Endothelial cell of umbilical vein (primary cell): ENCODE measurements around the gene HNRNPDL. TPM values are rescaled to one million over a fixed set of nuclear protein-coding genes. Genes with fewer than 3 reads are reported as not detected.

Source experiments
- BruUV-seq: library from RNA; stranded (reverse); fragments of 400-500 nt; replicated peaks from 2 replicates; lab custom pipeline; 2021; lab: Mats Ljungman, UMichigan
- CTCF ChIA-PET: fragments of 300-600, 350-600 bp; sonication (Branson Sonifier 250); formaldehyde crosslinking; loops from one replicate; lab custom pipeline; 2021; ENCODE audit warnings: antibody characterized with exemption, inconsistent platforms; lab: Charles Lee
- POLR2A ChIA-PET: fragments of 300-600, 350-600 bp; sonication (Branson Sonifier 250); formaldehyde crosslinking; loops from one replicate; lab custom pipeline; 2021; ENCODE audit warnings: antibody characterized with exemption, inconsistent platforms; lab: Charles Lee
- DNase-seq: peaks from one replicate; pipeline ENCODE4 v3.0.0-alpha.2; 2011; ENCODE audit warnings: low read depth, low spot score
- FAIRE-seq: peaks from 2 replicates; lab custom pipeline; 2011; peaks lifted over from hg19 to GRCh38; lab: Jason Lieb, UNC
- H2AFZ ChIP-seq: 2 replicates; pipeline ENCODE4 v1.6.0; 2012; ENCODE audit warnings: low read depth, low read length, control low read depth, inconsistent platforms
- H3K27ac ChIP-seq: 2 replicates; pipeline ENCODE4 v1.5.1; 2011; ENCODE audit warnings: low read depth, mild to moderate bottlenecking, control low read depth, low read length, moderate library complexity; ENCODE audit not compliant: insufficient read depth
- H3K27me3 ChIP-seq, 2 experiments: 2 replicates each; pipeline versions ENCODE4 v1.6.0 to v1.6.1; 2011; ENCODE audit warnings: low read length in 2 of 2, mixed read lengths in 1 of 2; ENCODE audit not compliant: control insufficient read depth in 2 of 2, insufficient read depth in 2 of 2
- H3K36me3 ChIP-seq, 2 experiments: 2 replicates in 1 of 2; 3 replicates in 1 of 2; pipeline ENCODE4 v1.5.1; 2011; ENCODE audit warnings: low read length in 2 of 2, mild to moderate bottlenecking in 1 of 2, moderate library complexity in 1 of 2; ENCODE audit not compliant: control insufficient read depth in 2 of 2, insufficient read depth in 2 of 2; ENCODE audit errors: extremely low read depth in 1 of 2
- H3K4me1 ChIP-seq: 3 replicates; pipeline ENCODE4 v1.5.1; 2011; ENCODE audit warnings: mild to moderate bottlenecking, low read length; ENCODE audit not compliant: control insufficient read depth, insufficient read depth; ENCODE audit errors: extremely low read depth
- H3K4me2 ChIP-seq: 2 replicates; pipeline ENCODE4 v1.6.1; 2011; ENCODE audit warnings: low read length, control low read depth, mixed read lengths; ENCODE audit not compliant: insufficient read depth
- H3K4me3 ChIP-seq, 3 experiments: fragments of 200-600 bp in 1 of 3; sonication (generic), shearing (Covaris generic) in 1 of 3; replicated peaks in 1 of 3; 2 replicates each; pipeline ENCODE4 v1.5.1; 2011 to 2016; ENCODE audit warnings: control low read depth in 3 of 3, low read length in 3 of 3, mild to moderate bottlenecking in 2 of 3, inconsistent platforms in 1 of 3, low read depth in 1 of 3, moderate library complexity in 1 of 3; ENCODE audit not compliant: insufficient read depth in 1 of 3
- H3K79me2 ChIP-seq: 2 replicates; pipeline ENCODE4 v1.6.0; 2012; ENCODE audit warnings: low read length, inconsistent platforms; ENCODE audit not compliant: control insufficient read depth, insufficient read depth
- H3K9ac ChIP-seq: replicated peaks from 2 replicates; pipeline ENCODE3; 2011; ENCODE audit warnings: low read length, control low read depth; ENCODE audit not compliant: insufficient read depth; ENCODE audit errors: extremely low read depth
- H3K9me1 ChIP-seq: replicated peaks from 3 replicates; pipeline ENCODE4 v1.6.0; 2011; ENCODE audit warnings: mild to moderate bottlenecking, low read length; ENCODE audit not compliant: control insufficient read depth, insufficient read depth; ENCODE audit errors: extremely low read depth
- H3K9me3 ChIP-seq: replicated peaks from 2 replicates; pipeline ENCODE4 v1.5.1; 2012; ENCODE audit warnings: low read length, inconsistent platforms; ENCODE audit not compliant: control insufficient read depth, insufficient read depth
- H4K20me1 ChIP-seq: replicated peaks from 2 replicates; pipeline ENCODE3; 2011; ENCODE audit warnings: mild to moderate bottlenecking, low read length; ENCODE audit not compliant: control insufficient read depth, insufficient read depth; ENCODE audit errors: extremely low read depth
- FOS ChIP-seq: IDR thresholded peaks from 2 replicates; pipeline ENCODE4 v1.6.1; 2011; ENCODE audit warnings: mild to moderate bottlenecking, low read length, moderate library complexity, borderline replicate concordance; ENCODE audit not compliant: insufficient read depth
- POLR2A ChIP-seq: IDR thresholded peaks from 2 replicates; pipeline ENCODE4 v1.6.1; 2012; ENCODE audit warnings: low read depth, mild to moderate bottlenecking, control low read depth, low read length
- dilution Hi-C: fragments of 300-500 bp; cut with MboI; formaldehyde crosslinking; loops from one replicate; pipeline ENCODE4 v1.15.0; 2019; ENCODE audit warnings: low sequenced_read_pairs; ENCODE audit not compliant: extremely low pct_ligation_motif_present
- intact Hi-C: fragments of 100-400 bp; cut with micrococcal nuclease; formaldehyde crosslinking; loops from one replicate; pipeline ENCODE4 v1.10.0; 2022
- polyA plus RNA-seq, 4 experiments: library from polyadenylated mRNA; depleted of rRNA in 3 of 4; stranded (reverse) in 3 of 4; unstranded in 1 of 4; fragments of >200 nt; gene quantifications; 2 replicates each; pipeline versions ENCODE4 v1.2.1 to v1.2.3, GENCODE V29; 2011 to 2012; ENCODE audit warnings: missing spikeins in 1 of 4
- small RNA-seq: library from RNA; depleted of rRNA; stranded (forward); fragments of <200 nt; gene quantifications from one replicate; pipeline ENCODE3, GENCODE V24; 2012; ENCODE audit warnings: low replicate concordance, low read depth; ENCODE audit not compliant: insufficient read depth, insufficient read length
- total RNA-seq: library from RNA; stranded (reverse); gene quantifications from 2 replicates; pipeline ENCODE4 v1.2.3, GENCODE V29; 2021

Gene HNRNPDL
- total and polyA plus RNA-seq, 2 donors (not counting 3 experiments of a cell fraction or from before 2014, with no cell fraction given): 160 to 292 TPM

DNA sequence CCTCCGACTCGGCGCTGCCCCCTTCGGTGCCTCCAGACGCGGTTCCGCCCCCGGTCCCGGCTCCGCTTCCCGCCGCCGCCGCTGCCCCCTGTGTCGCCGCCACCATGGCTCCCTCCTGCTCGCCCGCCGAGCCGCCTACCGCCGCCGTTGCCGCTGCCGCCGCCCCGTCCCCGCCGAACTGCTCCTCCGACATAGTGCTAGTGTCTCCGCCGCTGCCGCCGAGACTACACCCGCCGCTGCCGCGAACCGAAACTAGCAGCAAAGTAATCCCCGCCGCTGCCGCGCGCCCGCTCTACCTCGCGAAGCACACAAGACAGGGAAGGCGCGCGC is 56.8 kb downstream of the HNRNPDL start:
- peaks cover 21% of the 10 kb centered on the region for H4K20me1 ChIP-seq
- no peaks in the 10 kb centered on the region for H3K9me3 ChIP-seq
- no peak overlapping the region for H3K4me2 ChIP-seq
- FAIRE-seq (no peak), DNase-seq (no peak)
- dilution Hi-C loops (no loop called here), intact Hi-C loops (loop anchor here (2.0 kb wide), 1 partner anchor 21 kb away; no protein-coding TSS in a partner anchor)
- POLR2A ChIA-PET: interaction anchor here (1.0 to 1.3 kb wide), 3 partner anchors 10 to 58 kb away, joined by 3 to 16 read pairs (median 4); partner anchors contain the start of gene HNRNPDL
- peak overlapping the region; percentile 63 to 99 (median 81) for H3K4me3 ChIP-seq
- TF ChIP-seq FOS: no peak
- peak; percentile 66 for TF ChIP-seq POLR2A
- BruUV-seq: no TSS peak
- peaks cover 0 to under 1% of the 10 kb centered on the region in 2 experiments for H3K36me3 ChIP-seq
- H2AFZ ChIP-seq: peak overlapping the region; percentile 69
- CTCF ChIA-PET: interaction anchor here (1.0 to 1.9 kb wide), 3 partner anchors 13 to 88 kb away, joined by 3 to 16 read pairs (median 6); no protein-coding TSS in a partner anchor
- no peaks in the 10 kb centered on the region for H3K9me1 ChIP-seq
- H3K27ac ChIP-seq: peak overlapping the region; percentile 91
- no peaks in the 10 kb centered on the region for H3K27me3 ChIP-seq
- H3K79me2 ChIP-seq: peaks cover 75% of the 10 kb centered on the region
- peaks cover 35% of the 10 kb centered on the region for H3K4me1 ChIP-seq
- peak overlapping the region; percentile 98 for H3K9ac ChIP-seq

Small RNA genes within 50 kb of the gene (small RNA-seq; reads per million reads assigned to genes)
- not detected for gene RF00150

Other genes starting within 250 kb of the HNRNPDL start
- 361 and 363 TPM in 2 replicates for gene HNRNPD, start 56.5 kb downstream of the HNRNPDL start, total RNA-seq
- 63.9 and 91.3 TPM in 2 replicates for gene HNRNPD, start 56.5 kb downstream of the HNRNPDL start, polyA plus RNA-seq
- gene ENOPH1, start 128 bp upstream of the HNRNPDL start, total RNA-seq: 35.0 and 35.3 TPM in 2 replicates
- 8.2 and 11.1 TPM in 2 replicates for gene ENOPH1, start 128 bp upstream of the HNRNPDL start, polyA plus RNA-seq
- 6.5 and 6.6 TPM in 2 replicates for gene TMEM150C, start 131.5 kb upstream of the HNRNPDL start, total RNA-seq
- gene TMEM150C, start 131.5 kb upstream of the HNRNPDL start, polyA plus RNA-seq: 3.8 and 4.1 TPM in 2 replicates